ENCODE measurements around the gene NEXN.
A peak's percentile ranks its signal among the peaks of the same experiment; 100 is the strongest.
"Not testable (repeated sequence)": the region's sequence is repeated elsewhere in the genome, so short reads cannot be mapped to it uniquely, and the experiment has no call there.

The NEXN gene

GRCh38 chr1:77961392-77961791 is 73.0 kb downstream of the NEXN start:
- DNase-seq (ENCODE audit: low read depth, low spot score): no peak

GRCh38 chr1:77966291-77966690 is 77.9 kb downstream of the NEXN start:
- no peak for DNase-seq (ENCODE audit: low read depth, low spot score)

DNA sequence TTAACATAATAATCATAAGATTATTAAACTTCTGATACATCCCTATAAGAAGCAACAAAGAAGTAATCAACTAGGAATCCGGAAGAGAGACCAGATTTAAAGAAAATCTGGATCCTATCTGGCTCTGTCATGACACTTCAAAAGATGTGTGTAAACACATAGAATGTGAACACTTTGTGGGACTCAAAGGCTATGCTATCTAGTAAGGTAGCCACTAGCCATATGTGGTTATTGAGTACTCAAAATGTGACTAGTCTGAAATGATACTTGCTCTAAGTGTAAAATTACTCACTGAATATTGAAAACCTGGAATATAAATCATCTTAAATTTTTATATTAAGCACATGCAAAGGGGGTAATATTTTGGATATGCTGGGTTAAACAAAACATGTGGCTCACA is 81.8 kb downstream of the NEXN start:
- DNase-seq (ENCODE audit: low read depth, low spot score): no peak

- DNase-seq (ENCODE audit: low read depth, low spot score): no peak
Observed at GRCh38 chr1:77972080-77972479, 83.7 kb downstream of the NEXN start.

DNA sequence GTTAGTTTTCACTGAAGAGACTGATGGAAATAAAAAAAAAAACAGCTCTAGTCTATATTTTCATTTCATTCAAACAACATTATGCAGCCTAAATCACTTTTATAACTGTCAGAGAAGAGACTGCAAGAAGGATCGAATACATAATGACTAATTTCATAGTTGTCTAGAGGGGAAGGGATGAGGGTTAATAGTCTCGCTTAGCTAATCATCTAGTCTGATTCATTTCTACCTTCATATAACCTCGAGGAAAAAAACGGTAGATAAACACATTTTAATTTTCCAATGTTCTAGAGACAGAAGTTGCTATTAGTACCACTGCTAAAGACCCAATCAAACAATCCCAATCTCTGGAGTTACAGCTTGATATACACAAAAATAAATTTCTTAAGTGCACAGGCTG is 87.0 kb downstream of the NEXN start:
- no peak for DNase-seq (ENCODE audit: low read depth, low spot score)

DNA sequence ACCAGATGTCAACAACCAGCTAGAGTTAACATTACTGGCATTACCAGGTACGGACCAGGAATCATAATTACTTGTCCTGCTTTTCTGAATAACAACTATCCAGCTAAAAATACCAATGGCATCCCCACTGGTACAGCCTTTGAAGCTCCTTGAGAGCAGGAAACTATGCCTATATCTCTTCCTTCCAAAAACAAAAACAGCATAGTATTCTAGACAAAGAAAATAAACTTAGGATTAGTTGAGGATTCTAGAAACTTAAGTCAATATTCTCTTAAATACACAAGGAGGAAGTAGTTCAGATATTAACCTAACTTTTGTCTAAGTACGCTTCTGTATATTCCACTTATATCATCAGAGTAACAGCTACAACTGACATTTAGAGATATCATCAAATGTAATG is 87.5 kb downstream of the NEXN start:
- no peak for DNase-seq (ENCODE audit: low read depth, low spot score)

DNA sequence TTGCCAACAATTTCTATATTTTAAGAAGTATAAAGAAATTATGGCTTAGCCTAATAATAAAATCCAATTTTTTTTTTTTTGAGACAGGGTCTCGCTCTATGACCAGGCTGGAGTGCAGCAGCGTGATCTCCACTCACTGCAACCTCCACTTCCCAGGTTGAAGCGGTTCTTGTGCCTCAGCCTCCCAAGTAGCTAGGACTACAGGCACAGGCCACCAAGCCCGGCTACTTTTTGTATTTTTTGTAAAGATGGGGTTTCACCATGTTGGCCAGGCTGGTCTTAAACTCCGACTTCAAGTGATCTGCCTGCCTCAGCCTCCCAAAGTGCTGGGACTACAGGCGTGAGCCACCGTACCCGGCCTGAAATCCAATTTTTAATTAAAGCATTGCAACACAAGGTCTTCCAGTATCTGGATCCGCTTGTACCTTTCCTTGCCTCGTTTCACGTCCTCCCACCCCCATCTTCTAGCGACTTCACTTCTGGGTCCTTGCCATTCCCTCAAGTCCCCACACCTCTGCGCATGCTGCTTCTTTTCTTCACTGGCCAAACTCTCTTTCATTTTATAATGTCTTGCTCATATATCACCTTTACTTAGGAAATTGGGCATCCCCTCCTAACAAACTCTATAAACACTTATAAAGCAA is 88.1 kb downstream of the NEXN start:
- DNase-seq (ENCODE audit: low read depth, low spot score): no peak

- DNase-seq (ENCODE audit: low read depth, low spot score): no peak
Observed at GRCh38 chr1:77977989-77978292, 89.5 kb downstream of the NEXN start.

GRCh38 chr1:77978293-77978968 is 90.0 kb downstream of the NEXN start:
- peak; percentile 62 for DNase-seq (ENCODE audit: low read depth, low spot score)

GRCh38 chr1:77978969-77979876 is 90.8 kb downstream of the NEXN start, which contains the start of gene FUBP1:
FUBP1 (minus strand) TSS chr1:77979072; CDS start chr1:77979004, 68 bp downstream.
- peak; percentile 85 for DNase-seq (ENCODE audit: low read depth, low spot score)

DNA sequence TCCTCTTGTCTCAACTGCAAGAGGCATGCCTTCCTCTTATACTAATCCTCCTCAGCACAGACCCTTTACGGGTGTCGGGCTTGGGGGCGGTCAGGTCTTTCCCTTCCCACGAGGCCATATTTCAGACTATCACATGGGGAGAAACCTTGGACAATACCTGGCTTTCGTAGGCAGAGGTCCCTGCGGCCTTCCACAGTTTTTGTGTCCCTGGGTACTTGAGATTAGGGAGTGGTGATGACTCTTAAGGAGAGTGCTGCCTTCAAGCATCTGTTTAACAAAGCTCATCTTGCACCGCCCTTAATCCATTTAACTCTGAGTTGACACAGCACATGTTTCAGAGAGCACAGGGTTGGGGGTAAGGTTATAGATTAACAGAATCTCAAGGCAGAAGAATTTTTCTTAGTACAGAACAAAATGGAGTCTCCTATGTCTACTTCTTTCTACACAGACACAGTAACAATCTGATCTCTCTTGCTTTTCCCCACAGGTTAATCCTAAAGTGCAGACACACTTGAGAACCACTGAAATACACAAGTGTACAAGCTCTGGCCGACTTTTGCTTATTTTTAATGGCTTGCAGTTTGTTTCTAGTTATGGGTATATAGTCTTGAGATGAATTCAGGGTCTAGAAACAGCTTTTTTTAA is 95.0 kb downstream of the NEXN start:
- not testable (repeated sequence) for DNase-seq (ENCODE audit: low read depth, low spot score)

DNA sequence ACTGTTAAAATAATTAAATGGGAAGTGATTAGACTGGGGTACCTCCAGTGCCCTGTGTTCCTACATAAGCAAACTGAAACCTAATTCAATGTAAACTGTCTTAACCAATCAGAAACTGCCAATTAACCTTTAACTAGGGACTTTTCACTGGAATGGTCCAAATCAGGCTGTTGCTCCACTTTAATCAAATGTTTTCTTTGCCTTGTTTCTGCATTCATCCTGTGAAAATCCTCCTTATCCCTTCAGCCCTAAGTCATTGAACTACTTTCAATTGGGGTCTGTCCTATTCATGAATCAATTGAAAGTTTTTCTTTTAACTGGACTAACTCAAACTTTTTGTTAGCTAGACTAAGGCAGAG is 95.6 kb downstream of the NEXN start:
- no peak for DNase-seq (ENCODE audit: low read depth, low spot score)

- no peak for DNase-seq (ENCODE audit: low read depth, low spot score)
Observed at GRCh38 chr1:77984629-77985028, 96.2 kb downstream of the NEXN start.

DNA sequence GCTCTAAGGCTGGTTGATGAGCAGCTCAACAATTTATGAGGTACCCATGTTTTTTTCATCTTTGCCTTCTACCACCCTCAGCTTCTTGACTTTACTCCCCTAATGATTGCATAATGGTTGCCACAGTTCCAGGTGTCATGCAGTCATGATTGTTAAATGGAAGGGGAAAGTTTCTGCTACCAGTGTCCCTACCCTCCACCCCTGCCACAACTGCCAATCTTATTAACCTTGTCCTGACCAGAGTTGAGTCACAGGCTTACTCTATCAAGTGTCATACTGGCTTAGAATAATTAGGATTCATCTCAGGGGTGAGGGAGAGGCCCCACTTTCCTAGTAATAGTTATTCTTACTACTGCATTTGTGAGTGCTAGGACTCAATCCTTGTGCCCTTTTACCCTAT is 98.4 kb downstream of the NEXN start:
- no peak for DNase-seq (ENCODE audit: low read depth, low spot score)

- no peak for DNase-seq (ENCODE audit: low read depth, low spot score)
Observed at GRCh38 chr1:77987919-77988318, 99.5 kb downstream of the NEXN start.

GRCh38 chr1:77989744-77990143 is 101.3 kb downstream of the NEXN start:
- no peak for DNase-seq (ENCODE audit: low read depth, low spot score)

DNA sequence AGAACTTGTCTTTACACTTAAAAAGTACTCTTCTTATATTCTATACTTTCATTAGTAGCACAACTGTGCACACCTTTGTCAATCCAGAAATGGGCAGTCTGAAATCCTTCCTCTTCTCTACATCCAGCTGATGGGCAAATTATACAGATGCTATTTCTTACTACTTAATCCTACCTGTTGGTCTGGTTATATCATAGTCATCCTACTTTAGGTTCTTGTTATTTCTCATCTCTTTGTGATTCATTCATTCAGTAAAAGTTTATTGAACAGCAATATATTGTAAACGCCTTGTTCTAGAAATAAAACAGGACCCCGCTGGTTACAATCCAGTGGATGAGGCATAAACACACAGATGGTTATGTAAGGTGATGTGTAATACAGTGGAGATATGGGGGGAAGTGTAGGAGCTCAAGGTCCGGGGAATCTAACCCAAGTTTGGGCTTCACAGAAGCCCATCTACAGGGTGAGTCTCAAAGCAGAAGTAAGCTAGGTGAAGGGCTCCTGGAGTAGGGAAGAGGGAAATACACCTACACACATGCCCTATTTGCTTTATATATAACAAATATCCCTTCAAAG is 102.3 kb downstream of the NEXN start:
- DNase-seq (ENCODE audit: low read depth, low spot score): no peak

- DNase-seq (ENCODE audit: low read depth, low spot score): no peak
Observed at GRCh38 chr1:77991638-77992037, 103.2 kb downstream of the NEXN start.

All from activated naive CD8-positive, alpha-beta T cell treated with anti-CD3 and anti-CD28 coated beads, Interleukin-2, amount 50 U/mL, for 16 hours (primary cell).